Brain microvascular endothelial cell (primary cell): ENCODE results near the gene MYO10.

Source experiments
- DNase-seq: peaks from one replicate; pipeline ENCODE4 v3.0.0-alpha.2; 2020
- H3K27ac ChIP-seq: fragments of 250-450 bp; sonication (Bioruptor Pico); 2 replicates; pipeline ENCODE4 v1.5.1; 2020; ENCODE audit warnings: mild to moderate bottlenecking, moderate library complexity
- H3K27me3 ChIP-seq: fragments of 250-450 bp; sonication (Bioruptor Pico); replicated peaks from 2 replicates; pipeline ENCODE4 v1.5.1; 2020; ENCODE audit warnings: mild to moderate bottlenecking
- H3K36me3 ChIP-seq: fragments of 250-450 bp; sonication (Bioruptor Pico); replicated peaks from 2 replicates; pipeline ENCODE4 v1.5.1; 2020; ENCODE audit warnings: mild to moderate bottlenecking
- H3K4me3 ChIP-seq: 2 replicates; pipeline ENCODE4 v1.5.1; 2011; ENCODE audit warnings: low read depth, mild to moderate bottlenecking, control low read depth, low read length, moderate library complexity
- CTCF ChIP-seq: IDR thresholded peaks from 2 replicates; pipeline ENCODE4 v1.5.1; 2011; ENCODE audit warnings: low read depth, mild to moderate bottlenecking, moderate library complexity, low read length, control low read depth, inconsistent platforms; ENCODE audit errors: missing control alignments
- in situ Hi-C: cut with HindIII; loops from 2 replicates; pipeline ENCODE4 v1.10.0; 2017; ENCODE audit warnings: low sequenced_read_pairs, low pct_ligation_motif_present

Gene MYO10

GRCh38 chr5:16903480-16904300 is 32.4 kb downstream of the MYO10 start:
- no peak for DNase-seq
- no peak for TF ChIP-seq CTCF
- Histone ChIP-seq H3K36me3 (peaks cover 3% of the 10 kb centered on the region), H3K4me3 (no peak overlapping the region), H3K27ac (no peak overlapping the region), H3K27me3 (no peaks in the 10 kb centered on the region)
- in situ Hi-C loops: no loop called here

- Histone ChIP-seq H3K36me3 (peaks cover under 1% of the 10 kb centered on the region), H3K27me3 (no peaks in the 10 kb centered on the region), H3K4me3 (no peak overlapping the region), H3K27ac (no peak overlapping the region)
- DNase-seq: no peak
- no peak for TF ChIP-seq CTCF
- in situ Hi-C loops: no loop called here
Measured at GRCh38 chr5:16902846-16903245, 33.2 kb downstream of the MYO10 start.

DNA sequence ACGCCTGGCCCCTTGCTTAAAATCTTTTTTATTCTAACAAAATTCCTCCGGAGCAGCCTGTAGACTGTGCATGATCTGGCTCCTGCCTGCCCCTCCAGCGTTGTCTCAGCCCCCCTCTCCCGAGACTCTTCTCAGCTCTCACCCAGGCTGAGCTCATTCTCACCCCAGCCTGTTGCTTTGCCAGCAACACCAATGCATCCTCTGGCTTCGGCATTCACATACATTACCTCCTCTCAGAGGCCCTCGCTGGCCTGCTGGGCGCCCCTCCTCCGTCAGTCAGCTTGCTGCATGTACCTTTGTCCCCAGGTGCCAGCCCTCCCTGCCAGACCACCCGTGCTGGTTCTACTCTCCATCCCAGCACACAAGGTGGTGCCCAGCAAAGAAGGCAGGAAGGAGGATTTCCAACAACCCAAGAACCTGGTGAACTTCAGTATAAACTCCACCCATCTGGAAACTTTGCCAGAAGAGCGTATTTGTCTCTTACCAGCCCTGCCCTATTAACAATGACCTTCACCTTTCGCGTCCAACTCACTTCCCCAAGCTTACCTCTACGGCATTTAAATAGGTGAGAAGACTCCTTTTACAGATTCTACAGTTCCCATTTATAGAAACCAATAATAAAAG is 35.0 kb downstream of the MYO10 start:
- no peak for DNase-seq
- Histone ChIP-seq H3K27ac (no peak overlapping the region), H3K36me3 (no peaks in the 10 kb centered on the region), H3K4me3 (no peak overlapping the region), H3K27me3 (no peaks in the 10 kb centered on the region)
- in situ Hi-C loops: no loop called here
- TF ChIP-seq CTCF: no peak

GRCh38 chr5:16899171-16899570 is 36.9 kb downstream of the MYO10 start:
- Histone ChIP-seq H3K27me3 (no peaks in the 10 kb centered on the region), H3K27ac (no peak overlapping the region), H3K4me3 (no peak overlapping the region), H3K36me3 (no peaks in the 10 kb centered on the region)
- in situ Hi-C loops: no loop called here
- DNase-seq: no peak
- TF ChIP-seq CTCF: no peak

DNA sequence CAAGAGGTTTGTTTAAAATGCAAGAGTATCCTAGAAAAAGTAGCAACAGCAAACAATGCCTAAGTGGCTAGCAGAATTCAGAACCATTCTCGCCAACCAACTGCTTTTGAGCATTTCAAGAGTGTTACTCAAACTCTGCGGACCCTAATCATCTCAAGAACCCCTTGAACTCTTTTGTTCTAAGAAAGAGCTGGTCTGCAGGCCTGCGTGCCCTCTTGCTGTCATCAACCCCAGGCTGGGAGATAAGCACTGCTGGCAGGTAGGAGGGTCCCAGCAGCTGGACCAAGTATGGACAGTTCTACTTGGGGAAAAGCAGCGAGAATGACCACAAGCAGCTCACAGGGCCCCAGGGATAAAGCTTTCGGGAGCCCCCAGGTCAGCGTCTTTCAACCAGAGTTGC is 38.3 kb downstream of the MYO10 start:
- no peak for TF ChIP-seq CTCF
- Histone ChIP-seq H3K27ac (peak overlapping the region; percentile 5), H3K4me3 (no peak overlapping the region), H3K27me3 (no peaks in the 10 kb centered on the region), H3K36me3 (no peaks in the 10 kb centered on the region)
- in situ Hi-C loops: no loop called here
- DNase-seq: no peak
